GM20000 (cell line): Measurements from ENCODE around the gene ZBTB39.
A peak's percentile ranks its signal among the peaks of the same experiment; 100 is the strongest.

ENCODE experiments used
- DNase-seq: peaks from one replicate; pipeline ENCODE4 v3.0.0; 2012; ENCODE audit warnings: low spot score
- TF ChIP-seq, protein P1 (sequence below): IDR thresholded peaks from 2 replicates; pipeline ENCODE4 v1.5.1; 2012; ENCODE audit warnings: mild to moderate bottlenecking, control low read depth; ENCODE audit errors: extremely low read depth, missing control alignments

The ZBTB39 gene

DNA sequence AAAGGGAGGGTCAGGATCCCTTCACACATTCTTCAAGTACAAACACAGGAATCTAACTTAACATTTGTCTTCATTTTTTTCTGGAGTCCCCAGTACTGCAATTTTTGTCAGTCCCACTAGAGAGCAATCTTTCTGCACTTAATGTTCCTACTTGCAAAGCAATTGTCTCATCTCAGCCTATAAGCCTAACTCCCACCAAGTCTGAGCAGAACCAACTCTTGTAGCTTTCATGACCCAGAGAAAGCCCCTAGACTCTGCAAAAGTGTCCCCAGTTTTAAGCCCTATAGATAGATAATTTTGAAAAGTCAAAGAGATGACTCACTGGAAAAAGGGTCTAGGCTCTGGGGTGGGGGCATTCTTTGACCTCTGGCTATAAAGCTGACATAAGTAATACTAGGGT lies 1.8 kb upstream of the ZBTB39 start:
- DNase-seq = peak; percentile 74
- TF ChIP-seq, protein P1, sequence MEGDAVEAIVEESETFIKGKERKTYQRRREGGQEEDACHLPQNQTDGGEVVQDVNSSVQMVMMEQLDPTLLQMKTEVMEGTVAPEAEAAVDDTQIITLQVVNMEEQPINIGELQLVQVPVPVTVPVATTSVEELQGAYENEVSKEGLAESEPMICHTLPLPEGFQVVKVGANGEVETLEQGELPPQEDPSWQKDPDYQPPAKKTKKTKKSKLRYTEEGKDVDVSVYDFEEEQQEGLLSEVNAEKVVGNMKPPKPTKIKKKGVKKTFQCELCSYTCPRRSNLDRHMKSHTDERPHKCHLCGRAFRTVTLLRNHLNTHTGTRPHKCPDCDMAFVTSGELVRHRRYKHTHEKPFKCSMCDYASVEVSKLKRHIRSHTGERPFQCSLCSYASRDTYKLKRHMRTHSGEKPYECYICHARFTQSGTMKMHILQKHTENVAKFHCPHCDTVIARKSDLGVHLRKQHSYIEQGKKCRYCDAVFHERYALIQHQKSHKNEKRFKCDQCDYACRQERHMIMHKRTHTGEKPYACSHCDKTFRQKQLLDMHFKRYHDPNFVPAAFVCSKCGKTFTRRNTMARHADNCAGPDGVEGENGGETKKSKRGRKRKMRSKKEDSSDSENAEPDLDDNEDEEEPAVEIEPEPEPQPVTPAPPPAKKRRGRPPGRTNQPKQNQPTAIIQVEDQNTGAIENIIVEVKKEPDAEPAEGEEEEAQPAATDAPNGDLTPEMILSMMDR = peak; percentile 46

GRCh38 chr12:57006809-57007475 lies 596 bp upstream of the ZBTB39 start:
- no peak for DNase-seq
- TF ChIP-seq, protein P1 = no peak

- no peak for DNase-seq
- TF ChIP-seq, protein P1 = no peak
Observed at GRCh38 chr12:57004651-57005050, 1.7 kb downstream of the ZBTB39 start.

- TF ChIP-seq, protein P1 = no peak
- DNase-seq = no peak
Observed at GRCh38 chr12:57003395-57003794, 3.0 kb downstream of the ZBTB39 start.

- DNase-seq = peak; percentile 75
- TF ChIP-seq, protein P1 = peak; percentile 83
Observed at GRCh38 chr12:57001448-57001906, 4.9 kb downstream of the ZBTB39 start.

DNA sequence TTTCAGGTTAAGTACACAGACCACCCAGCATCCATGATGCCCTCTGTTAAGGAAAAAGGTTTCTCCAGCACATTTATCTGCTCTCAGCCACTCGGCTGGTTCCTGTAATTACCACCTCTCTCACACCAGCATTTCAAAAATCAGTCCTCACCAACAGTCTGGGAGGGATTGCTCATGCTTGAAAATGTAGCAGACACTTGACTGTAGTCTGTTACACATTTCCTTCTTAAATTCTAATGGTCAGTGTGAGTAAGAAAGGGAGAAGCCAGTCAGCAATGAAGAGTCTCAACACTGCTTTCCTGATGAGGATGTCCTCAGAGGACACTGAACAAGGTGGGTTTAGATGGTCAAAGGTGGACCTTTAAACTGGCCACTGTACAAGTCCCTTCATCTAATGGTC lies 6.0 kb downstream of the ZBTB39 start:
- no peak for DNase-seq
- TF ChIP-seq, protein P1 = no peak

- DNase-seq = no peak
- TF ChIP-seq, protein P1 = no peak
Observed at GRCh38 chr12:56999456-56999855, 6.9 kb downstream of the ZBTB39 start.
